Panc1 (cell line): ENCODE measurements around the gene RELL1. TPM values are rescaled to one million over a fixed set of nuclear protein-coding genes. Genes with fewer than 3 reads are reported as not detected.
A peak's percentile ranks its signal among the peaks of the same experiment; 100 is the strongest.

Experiments used
- ATAC-seq: fragments of 200-7000 bp; cut with Tn5 transposase; 2 replicates; pipeline ENCODE4 v1.9.1; 2020; ENCODE audit warnings: mild to moderate bottlenecking, moderate library complexity
- BruUV-seq: library from RNA; stranded (reverse); fragments of 400-500 nt; replicated peaks from 2 replicates; lab custom pipeline; 2021; lab: Mats Ljungman, UMichigan
- CTCF ChIA-PET: fragments of 300-600 bp; sonication (Branson Sonifier 250); formaldehyde crosslinking; loops from one replicate; lab custom pipeline; 2022; ENCODE audit warnings: antibody characterized with exemption; lab: Charles Lee
- POLR2A ChIA-PET: fragments of 300-600 bp; sonication (Branson Sonifier 250); formaldehyde crosslinking; loops from one replicate; lab custom pipeline; 2022; ENCODE audit warnings: antibody characterized with exemption; lab: Charles Lee
- DNase-seq: peaks from one replicate; pipeline ENCODE4 v3.0.0-alpha.2; 2010; ENCODE audit warnings: low read depth, low spot score
- H3K27ac ChIP-seq: 2 replicates; pipeline ENCODE4 v1.5.1; 2011; ENCODE audit warnings: mild to moderate bottlenecking, low read length, inconsistent platforms
- H3K27me3 ChIP-seq: fragments of 200-500 bp; sonication (Bioruptor generic); 2 replicates; pipeline ENCODE4 v1.6.0; 2014; ENCODE audit warnings: low read length, inconsistent platforms; ENCODE audit not compliant: control insufficient read depth, insufficient read depth
- H3K36me3 ChIP-seq: fragments of 200-500 bp; sonication (Bioruptor generic); 2 replicates; pipeline ENCODE4 v1.5.1; 2014; ENCODE audit warnings: inconsistent platforms, mild to moderate bottlenecking, low read length, moderate library complexity; ENCODE audit not compliant: control insufficient read depth, insufficient read depth
- H3K4me1 ChIP-seq: 2 replicates; pipeline ENCODE4 v1.5.1; 2011; ENCODE audit warnings: inconsistent platforms, mild to moderate bottlenecking, low read length, moderate library complexity; ENCODE audit not compliant: control insufficient read depth, insufficient read depth
- H3K4me3 ChIP-seq, 2 experiments: 2 replicates each; pipeline ENCODE4 v1.5.1; 2011 to 2012; ENCODE audit warnings: low read depth in 2 of 2, low read length in 2 of 2, mild to moderate bottlenecking in 2 of 2, inconsistent platforms in 1 of 2, moderate library complexity in 1 of 2
- H3K9me3 ChIP-seq: fragments of 200-500 bp; sonication (Bioruptor generic); 2 replicates; pipeline ENCODE4 v1.5.1; 2014; ENCODE audit warnings: low read depth, mild to moderate bottlenecking, inconsistent platforms, low read length, moderate library complexity; ENCODE audit not compliant: control insufficient read depth, insufficient read depth
- CTCF ChIP-seq: fragments of 450-650 bp; IDR thresholded peaks from 2 replicates; pipeline ENCODE4 v1.5.1; 2017; ENCODE audit warnings: mild to moderate bottlenecking
- POLR2AphosphoS5 ChIP-seq: IDR thresholded peaks from 2 replicates; pipeline ENCODE4 v1.6.1; 2012; ENCODE audit warnings: mild to moderate bottlenecking, low read depth, low read length, moderate library complexity
- REST ChIP-seq, 2 experiments: IDR thresholded peaks; 2 replicates each; pipeline ENCODE4 v1.6.1; 2011 to 2012; ENCODE audit warnings: low read depth in 2 of 2, control low read depth in 1 of 2, low read length in 1 of 2, mild to moderate bottlenecking in 1 of 2, moderate library complexity in 1 of 2; ENCODE audit not compliant: insufficient read depth in 1 of 2
- SIN3A ChIP-seq: IDR thresholded peaks from 2 replicates; pipeline ENCODE4 v1.6.1; 2012; ENCODE audit warnings: low read depth, mild to moderate bottlenecking, low read length, moderate library complexity, borderline replicate concordance; ENCODE audit not compliant: insufficient read depth
- TCF7L2 ChIP-seq: IDR thresholded peaks from 2 replicates; pipeline ENCODE4 v1.6.1; 2011; ENCODE audit warnings: mild to moderate bottlenecking, low read depth, low read length, inconsistent platforms
- in situ Hi-C: cut with HindIII; loops from 2 replicates; pipeline ENCODE4 v1.10.0; 2016; ENCODE audit warnings: low sequenced_read_pairs, low pct_unique_long_range_greater_than_20kb
- intact Hi-C: fragments of 100-400 bp; cut with micrococcal nuclease; formaldehyde crosslinking; loops from one replicate; pipeline ENCODE4 v1.10.0; 2022; ENCODE audit not compliant: unreplicated experiment
- total RNA-seq: library from RNA; stranded (reverse); gene quantifications from one replicate; pipeline ENCODE4 v1.2.1, GENCODE V29; 2021; ENCODE audit not compliant: unreplicated experiment

RELL1 gene
- total RNA-seq, 1 experiment from 2014 or later: 29.1 TPM

- DNase-seq (peak; percentile 82), ATAC-seq (peak; percentile 99)
- ChIA-PET POLR2A (interaction anchor here (0.6 kb wide), 1 partner anchor 1033 kb away, joined by 12 read pairs; no protein-coding TSS in a partner anchor), CTCF (interaction anchor here (0.7 kb wide), 1 partner anchor 17 kb away, joined by 3 read pairs; no protein-coding TSS in a partner anchor)
- Histone ChIP-seq H3K36me3 (no peaks in the 10 kb centered on the region), H3K27ac (peak overlapping the region; percentile 48; the same call in 1 of the 2 replicates), H3K27me3 (no peaks in the 10 kb centered on the region), H3K4me3 (peak overlapping the region in 1 of 2 experiments; percentile 23; a peak in 1 of 4 replicates), H3K9me3 (no peaks in the 10 kb centered on the region), H3K4me1 (peaks cover 31% of the 10 kb centered on the region)
- intact Hi-C loops (no loop called here), in situ Hi-C loops (no loop called here)
- TF ChIP-seq SIN3A: no peak
- peak; percentile 72; the same call in 1 of the 2 replicates for TF ChIP-seq POLR2AphosphoS5
- BruUV-seq: no TSS peak
These were observed 37.9 kb downstream of the RELL1 start for GRCh38 chr4:37648084-37648817.

- intact Hi-C loops: no loop called here
- POLR2A ChIA-PET: no interaction called here
- in situ Hi-C loops: no loop called here
- Histone ChIP-seq H3K4me3 (no peak overlapping the region), H3K27me3 (no peaks in the 10 kb centered on the region), H3K4me1 (peaks cover 23% of the 10 kb centered on the region), H3K9me3 (no peaks in the 10 kb centered on the region), H3K36me3 (no peaks in the 10 kb centered on the region), H3K27ac (no peak overlapping the region)
- no TSS peak for BruUV-seq
- no peak for ATAC-seq
- DNase-seq: no peak
- CTCF ChIA-PET: no interaction called here
- TF ChIP-seq CTCF (no peak), TCF7L2 (no peak), SIN3A (no peak), POLR2AphosphoS5 (no peak), REST (IDR thresholded peaks at IDR 0.05; ENCODE audit: insufficient read depth in 1 of 2, low read depth in 2 of 2, low read length in 1 of 2) (no peak)
These were observed 39.9 kb downstream of the RELL1 start for GRCh38 chr4:37646247-37646646.

- DNase-seq (no peak), ATAC-seq (no peak)
- BruUV-seq: no TSS peak
- peaks cover 23% of the 10 kb centered on the region for H3K4me1 ChIP-seq
- H3K36me3 ChIP-seq: no peaks in the 10 kb centered on the region
- H3K4me3 ChIP-seq: no peak overlapping the region
- in situ Hi-C loops: no loop called here
- TF ChIP-seq POLR2AphosphoS5 (no peak), CTCF (no peak), SIN3A (no peak), TCF7L2 (no peak), REST (IDR thresholded peaks at IDR 0.05; ENCODE audit: insufficient read depth in 1 of 2, low read depth in 2 of 2, low read length in 1 of 2) (no peak)
- no peaks in the 10 kb centered on the region for H3K9me3 ChIP-seq
- no peaks in the 10 kb centered on the region for H3K27me3 ChIP-seq
- CTCF ChIA-PET: no interaction called here
- intact Hi-C loops: no loop called here
- H3K27ac ChIP-seq: no peak overlapping the region
- POLR2A ChIA-PET: no interaction called here
These were observed 40.4 kb downstream of the RELL1 start for GRCh38 chr4:37645736-37646135.
